HCT116 (cell line): Measurements from ENCODE around the gene SUSD6.

Experiments
- CTCF ChIP-seq, 3 experiments: fragments of 200-600 bp in 1 of 3; sonication (generic) in 1 of 3; IDR thresholded peaks in 2 of 3; conservative IDR thresholded peaks in 1 of 3; 2 replicates each; pipeline ENCODE4 v1.5.1; 2012 to 2017; ENCODE audit warnings: low read depth in 2 of 3, low read length in 2 of 3, antibody characterized with exemption in 1 of 3, borderline replicate concordance in 1 of 3, control low read depth in 1 of 3, mild to moderate bottlenecking in 1 of 3, mixed read lengths in 1 of 3, mixed run types in 1 of 3, moderate library complexity in 1 of 3; ENCODE audit not compliant: insufficient read depth in 1 of 3
- JUND ChIP-seq: IDR thresholded peaks from 2 replicates; pipeline ENCODE4 v1.6.1; 2012
- MAX ChIP-seq: IDR thresholded peaks from 2 replicates; pipeline ENCODE4 v1.6.1; 2012
- SP1 ChIP-seq: IDR thresholded peaks from 2 replicates; pipeline ENCODE4 v1.6.1; 2012; ENCODE audit warnings: low read depth

- TF ChIP-seq SP1 (no peak), JUND (no peak), MAX (no peak), CTCF (IDR thresholded peaks at IDR 0.05 in 2 of 3, conservative IDR thresholded peaks at IDR 0.05 in 1 of 3; ENCODE audit: borderline replicate concordance in 1 of 3, insufficient read depth in 1 of 3, low read depth in 2 of 3, low read length in 2 of 3) (no peak)
These were observed 49.5 kb upstream of the SUSD6 start for GRCh38 chr14:69561893-69562292.
